GM21515 (cell line): ENCODE results near the gene NCOA4.
"Not testable (repeated sequence)": the region's sequence is repeated elsewhere in the genome, so short reads cannot be mapped to it uniquely, and the experiment has no call there.

ENCODE experiments used
- ATAC-seq: cut with Tn5 transposase; IDR thresholded peaks from one replicate; pipeline ENCODE4 v1.9.1; 2021; ENCODE audit not compliant: unreplicated experiment

The NCOA4 gene

GRCh38 chr10:46020344-46020657, 10.1 kb downstream of the NCOA4 start:
- ATAC-seq: no peak

- ATAC-seq: no peak
Observed at GRCh38 chr10:46019569-46020343, 10.7 kb downstream of the NCOA4 start.

- ATAC-seq: no peak
Observed at GRCh38 chr10:46019177-46019528, 11.3 kb downstream of the NCOA4 start.

- no peak for ATAC-seq
Observed at GRCh38 chr10:46018453-46019176, 11.8 kb downstream of the NCOA4 start.

GRCh38 chr10:46017733-46018132, 12.7 kb downstream of the NCOA4 start:
- no peak for ATAC-seq

GRCh38 chr10:46016811-46017210, 13.6 kb downstream of the NCOA4 start:
- ATAC-seq: no peak

- ATAC-seq: no peak
Observed at GRCh38 chr10:46016190-46016589, 14.2 kb downstream of the NCOA4 start.

GRCh38 chr10:46014683-46015405, 15.6 kb downstream of the NCOA4 start:
- no peak for ATAC-seq

- ATAC-seq: no peak
Observed at GRCh38 chr10:46014206-46014605, 16.2 kb downstream of the NCOA4 start.

- ATAC-seq: no peak
Observed at GRCh38 chr10:46012746-46013145, 17.7 kb downstream of the NCOA4 start.

GRCh38 chr10:46006219-46006618, 24.2 kb downstream of the NCOA4 start:
- ATAC-seq: no peak

GRCh38 chr10:46005383-46005782, 25.0 kb downstream of the NCOA4 start:
- no peak for ATAC-seq

- no peak for ATAC-seq
Observed at GRCh38 chr10:46004963-46005362, 25.5 kb downstream of the NCOA4 start.

GRCh38 chr10:46002916-46003693, 27.3 kb downstream of the NCOA4 start:
- no peak for ATAC-seq

GRCh38 chr10:46002189-46002687, 28.2 kb downstream of the NCOA4 start:
- ATAC-seq: not testable (repeated sequence)

- ATAC-seq: no peak
Observed at GRCh38 chr10:46001187-46001756, 29.2 kb downstream of the NCOA4 start.

- no peak for ATAC-seq
Observed at GRCh38 chr10:46000538-46000937, 29.9 kb downstream of the NCOA4 start.

GRCh38 chr10:45999955-46000354, 30.5 kb downstream of the NCOA4 start:
- not testable (repeated sequence) for ATAC-seq

- no peak for ATAC-seq
Observed at GRCh38 chr10:45997994-45998763, 32.2 kb downstream of the NCOA4 start.

- ATAC-seq: no peak
Observed at GRCh38 chr10:45997557-45997956, 32.9 kb downstream of the NCOA4 start.
